ENCODE results near the gene PLEKHG2.

GRCh38 chr19:39467941-39468340, 55.5 kb downstream of the PLEKHG2 start:
- TF ChIP-seq ZNF274 (IDR thresholded peaks at IDR 0.05; ENCODE audit: low read depth, low read length), result no peak
- no peak for TF ChIP-seq YY1 (IDR thresholded peaks at IDR 0.05; ENCODE audit: insufficient read depth, insufficient read length)
